Eye (tissue), 1 donor: Measurements from ENCODE around the gene AK5.
"Not testable (repeated sequence)": the region's sequence is repeated elsewhere in the genome, so short reads cannot be mapped to it uniquely, and the experiment has no call there.

Source experiments
- DNase-seq: peaks from one replicate; pipeline ENCODE4 v3.0.0-alpha.2; 2015

The AK5 gene

GRCh38 chr1:77288275-77288674 lies 6.5 kb downstream of the AK5 start:
- DNase-seq, result no peak

- no peak for DNase-seq
Observed at GRCh38 chr1:77290576-77290975, 8.8 kb downstream of the AK5 start.

GRCh38 chr1:77292551-77292950 lies 10.7 kb downstream of the AK5 start:
- no peak for DNase-seq

GRCh38 chr1:77300566-77300965 lies 18.7 kb downstream of the AK5 start:
- no peak for DNase-seq

GRCh38 chr1:77303387-77303786 lies 21.6 kb downstream of the AK5 start:
- no peak for DNase-seq

GRCh38 chr1:77308889-77309621 lies 27.2 kb downstream of the AK5 start:
- no peak for DNase-seq

GRCh38 chr1:77310924-77311323 lies 29.1 kb downstream of the AK5 start:
- DNase-seq, result no peak

GRCh38 chr1:77312364-77312763 lies 30.5 kb downstream of the AK5 start:
- DNase-seq, result not testable (repeated sequence)

GRCh38 chr1:77313491-77313890 lies 31.7 kb downstream of the AK5 start:
- no peak for DNase-seq

- no peak for DNase-seq
Observed at GRCh38 chr1:77316006-77316405, 34.2 kb downstream of the AK5 start.

- DNase-seq, result no peak
Observed at GRCh38 chr1:77316966-77317365, 35.1 kb downstream of the AK5 start.

- DNase-seq, result no peak
Observed at GRCh38 chr1:77319036-77319705, 37.4 kb downstream of the AK5 start.

- no peak for DNase-seq
Observed at GRCh38 chr1:77322061-77322900, 40.5 kb downstream of the AK5 start.

- DNase-seq, result no peak
Observed at GRCh38 chr1:77333501-77333900, 51.7 kb downstream of the AK5 start.

- no peak for DNase-seq
Observed at GRCh38 chr1:77336729-77337128, 54.9 kb downstream of the AK5 start.

GRCh38 chr1:77339326-77339725 lies 57.5 kb downstream of the AK5 start:
- DNase-seq, result no peak

GRCh38 chr1:77341195-77341594 lies 59.4 kb downstream of the AK5 start:
- no peak for DNase-seq

- no peak for DNase-seq
Observed at GRCh38 chr1:77342745-77343144, 60.9 kb downstream of the AK5 start.

- DNase-seq, result no peak
Observed at GRCh38 chr1:77347646-77348045, 65.8 kb downstream of the AK5 start.

- no peak for DNase-seq
Observed at GRCh38 chr1:77348549-77348948, 66.7 kb downstream of the AK5 start.

GRCh38 chr1:77349275-77349674 lies 67.5 kb downstream of the AK5 start:
- no peak for DNase-seq

- DNase-seq, result no peak
Observed at GRCh38 chr1:77350012-77350770, 68.4 kb downstream of the AK5 start.

- no peak for DNase-seq
Observed at GRCh38 chr1:77354536-77354935, 72.7 kb downstream of the AK5 start.
